Kidney (tissue), 14 donors: ENCODE results near the gene SERPINA3. TPM values are rescaled to one million over a fixed set of nuclear protein-coding genes. Genes with fewer than 3 reads are reported as not detected.

Experiments used
- DNase-seq, 5 donors: peaks; one replicate each; pipeline ENCODE4 v3.0.0-alpha.2; 2013 to 2020
- FAIRE-seq: peaks from 2 replicates; lab custom pipeline; 2012; peaks lifted over from hg19 to GRCh38; lab: Jason Lieb, UNC
- H3K27ac ChIP-seq, 2 donors: one replicate each; pipeline ENCODE4 v1.7.0; 2013; ENCODE audit warnings: low read depth in 2 of 2, low read length in 2 of 2, inconsistent platforms in 1 of 2
- H3K27me3 ChIP-seq: one replicate; pipeline ENCODE4 v1.7.1; 2013; ENCODE audit warnings: low read length, inconsistent platforms; ENCODE audit not compliant: control insufficient read depth, insufficient read depth
- H3K36me3 ChIP-seq, 3 donors: one replicate each; pipeline versions ENCODE4 v1.7.0 to v1.7.1; 2013; ENCODE audit warnings: low read length in 3 of 3, control low read depth in 1 of 3, inconsistent platforms in 1 of 3; ENCODE audit not compliant: insufficient read depth in 3 of 3, control insufficient read depth in 2 of 3
- H3K4me1 ChIP-seq, 3 donors: one replicate each; pipeline versions ENCODE4 v1.7.0 to v1.7.1; 2013; ENCODE audit warnings: low read length in 3 of 3, inconsistent platforms in 1 of 3, low read depth in 1 of 3; ENCODE audit not compliant: control insufficient read depth in 2 of 3, insufficient read depth in 2 of 3
- H3K4me3 ChIP-seq, 3 donors: one replicate each; pipeline versions ENCODE4 v1.7.0 to v1.8.1; 2013; ENCODE audit warnings: low read length in 3 of 3, control low read depth in 1 of 3, inconsistent platforms in 1 of 3
- H3K9ac ChIP-seq, 3 donors: one replicate each; pipeline versions ENCODE4 v1.7.0 to v1.7.1; 2013; ENCODE audit warnings: low read length in 3 of 3, control low read depth in 1 of 3, inconsistent platforms in 1 of 3
- H3K9me3 ChIP-seq, 3 donors: one replicate each; pipeline versions ENCODE4 v1.7.0 to v1.7.1; 2013; ENCODE audit warnings: low read length in 3 of 3, control low read depth in 1 of 3, inconsistent platforms in 1 of 3; ENCODE audit not compliant: control insufficient read depth in 2 of 3, insufficient read depth in 1 of 3
- CTCF ChIP-seq: IDR thresholded peaks from 3 replicates; pipeline ENCODE4 v1.5.1; 2012; ENCODE audit warnings: mild to moderate bottlenecking, moderate library complexity, borderline replicate concordance; ENCODE audit not compliant: insufficient read depth; ENCODE audit errors: extremely low read depth
- intact Hi-C: fragments of 100-400 bp; cut with DNase I; formaldehyde crosslinking; loops from one replicate; pipeline ENCODE4 v1.11.1; 2022
- polyA plus RNA-seq: library from polyadenylated mRNA; stranded (reverse); fragments of 350-450 nt; fragmentation: Illumina TruSeq; extraction: RNeasy Lipid Tissue Mini Kit (QIAGEN cat#74804); gene quantifications from one replicate; pipeline ENCODE4 v1.2.3, GENCODE V29; 2014; ENCODE audit warnings: low read depth, low replicate concordance; ENCODE audit not compliant: insufficient read depth
- total RNA-seq: library from RNA; stranded (reverse); fragmentation: NEBNext Ultra II Directional; extraction: Animal tissue kit (Norgen Biotek cat#: 25700); gene quantifications from one replicate; pipeline ENCODE4 v1.2.1, GENCODE V29; 2021
- donor health status: control.
- donor health status: control.
- donor health status: control.
- donor health status: control.
- donor health status: control.
- donor health status: DM: yes; HTN: yes; CAD: no.
- donor health status: Normal renal cell carcinoma (clear cell type).

SERPINA3 gene
- total and polyA plus RNA-seq, 2 donors from 2014 or later: 786 to 1,762 TPM

GRCh38 chr14:94593376-94593748 lies 18.8 kb upstream of the SERPINA3 start:
- Histone ChIP-seq H3K27ac (peak overlapping the region in 1 of 2 donors; percentile 35), H3K27me3 (no peaks in the 10 kb centered on the region), H3K9ac (no peak overlapping the region), H3K4me3 (no peak overlapping the region), H3K36me3 (no peaks in the 10 kb centered on the region), H3K9me3 (no peaks in the 10 kb centered on the region), H3K4me1 (peaks cover 0 to 10% (median 3%) of the 10 kb centered on the region in 3 donors)
- DNase-seq (no peak), FAIRE-seq (no peak)
- intact Hi-C loops: no loop called here
- no peak for TF ChIP-seq CTCF

GRCh38 chr14:94593749-94594431 lies 18.3 kb upstream of the SERPINA3 start:
- no peak overlapping the region for H3K9ac ChIP-seq
- H3K4me1 ChIP-seq: peaks cover 0 to 15% (median 3%) of the 10 kb centered on the region in 3 donors
- no peaks in the 10 kb centered on the region for H3K36me3 ChIP-seq
- H3K27me3 ChIP-seq: no peaks in the 10 kb centered on the region
- FAIRE-seq: no peak
- no peak for TF ChIP-seq CTCF
- intact Hi-C loops: no loop called here
- H3K27ac ChIP-seq: peak overlapping the region in 1 of 2 donors; percentile 35
- peak in 2 of 5 donors; percentile 22 to 36 for DNase-seq
- no peaks in the 10 kb centered on the region for H3K9me3 ChIP-seq
- no peak overlapping the region for H3K4me3 ChIP-seq

- no peaks in the 10 kb centered on the region for H3K9me3 ChIP-seq
- no peaks in the 10 kb centered on the region for H3K27me3 ChIP-seq
- H3K9ac ChIP-seq: no peak overlapping the region
- no peak overlapping the region for H3K4me3 ChIP-seq
- H3K27ac ChIP-seq: no peak overlapping the region
- peaks cover 0 to 17% (median 3%) of the 10 kb centered on the region in 3 donors for H3K4me1 ChIP-seq
- TF ChIP-seq CTCF: no peak
- intact Hi-C loops: no loop called here
- DNase-seq (no peak), FAIRE-seq (no peak)
- H3K36me3 ChIP-seq: no peaks in the 10 kb centered on the region
Measured at GRCh38 chr14:94594441-94594840, 17.8 kb upstream of the SERPINA3 start.

GRCh38 chr14:94595912-94596311 lies 16.3 kb upstream of the SERPINA3 start:
- no peak for DNase-seq
- Histone ChIP-seq H3K4me1 (peaks cover 0 to 24% (median 9%) of the 10 kb centered on the region in 3 donors), H3K9ac (no peak overlapping the region), H3K9me3 (no peaks in the 10 kb centered on the region), H3K27me3 (no peaks in the 10 kb centered on the region), H3K4me3 (no peak overlapping the region), H3K27ac (no peak overlapping the region), H3K36me3 (no peaks in the 10 kb centered on the region)
- TF ChIP-seq CTCF: no peak
- intact Hi-C loops: no loop called here
- no peak for FAIRE-seq
